22Rv1 (cell line): ENCODE results near the gene TRERF1.

ENCODE experiments used
- H3K27ac ChIP-seq: fragments of 450-650 bp; 2 replicates; pipeline ENCODE4 v1.5.1; 2017
- ZFX ChIP-seq: fragments of 450-650 bp; IDR thresholded peaks from 2 replicates; pipeline ENCODE4 v1.6.1; 2017; ENCODE audit warnings: antibody characterized with exemption, borderline replicate concordance
- TF ChIP-seq, protein P1 (sequence below): fragments of 450-650 bp; IDR thresholded peaks from 2 replicates; pipeline ENCODE4 v1.5.1; 2017; ENCODE audit warnings: mild to moderate bottlenecking

Gene TRERF1

DNA sequence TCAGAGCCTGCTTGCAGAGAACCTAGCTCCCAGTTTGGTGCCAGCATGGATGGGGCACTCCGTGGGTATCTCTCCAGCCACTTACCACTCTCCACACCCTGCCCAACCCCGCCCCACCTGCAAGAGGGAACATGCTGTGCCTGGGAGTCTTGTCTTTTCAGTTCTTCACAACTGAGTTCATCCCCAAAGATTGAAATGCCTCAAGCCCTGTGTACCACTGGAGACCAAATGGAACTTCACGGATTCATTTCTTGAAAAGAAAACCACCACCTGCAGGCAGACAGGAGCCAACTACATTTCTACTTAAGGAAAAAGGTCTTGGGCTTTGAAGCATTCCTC lies 50.1 kb downstream of the TRERF1 start:
- TF ChIP-seq, protein P1, sequence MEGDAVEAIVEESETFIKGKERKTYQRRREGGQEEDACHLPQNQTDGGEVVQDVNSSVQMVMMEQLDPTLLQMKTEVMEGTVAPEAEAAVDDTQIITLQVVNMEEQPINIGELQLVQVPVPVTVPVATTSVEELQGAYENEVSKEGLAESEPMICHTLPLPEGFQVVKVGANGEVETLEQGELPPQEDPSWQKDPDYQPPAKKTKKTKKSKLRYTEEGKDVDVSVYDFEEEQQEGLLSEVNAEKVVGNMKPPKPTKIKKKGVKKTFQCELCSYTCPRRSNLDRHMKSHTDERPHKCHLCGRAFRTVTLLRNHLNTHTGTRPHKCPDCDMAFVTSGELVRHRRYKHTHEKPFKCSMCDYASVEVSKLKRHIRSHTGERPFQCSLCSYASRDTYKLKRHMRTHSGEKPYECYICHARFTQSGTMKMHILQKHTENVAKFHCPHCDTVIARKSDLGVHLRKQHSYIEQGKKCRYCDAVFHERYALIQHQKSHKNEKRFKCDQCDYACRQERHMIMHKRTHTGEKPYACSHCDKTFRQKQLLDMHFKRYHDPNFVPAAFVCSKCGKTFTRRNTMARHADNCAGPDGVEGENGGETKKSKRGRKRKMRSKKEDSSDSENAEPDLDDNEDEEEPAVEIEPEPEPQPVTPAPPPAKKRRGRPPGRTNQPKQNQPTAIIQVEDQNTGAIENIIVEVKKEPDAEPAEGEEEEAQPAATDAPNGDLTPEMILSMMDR: no peak
- no peak for TF ChIP-seq ZFX
- no peak overlapping the region for H3K27ac ChIP-seq

DNA sequence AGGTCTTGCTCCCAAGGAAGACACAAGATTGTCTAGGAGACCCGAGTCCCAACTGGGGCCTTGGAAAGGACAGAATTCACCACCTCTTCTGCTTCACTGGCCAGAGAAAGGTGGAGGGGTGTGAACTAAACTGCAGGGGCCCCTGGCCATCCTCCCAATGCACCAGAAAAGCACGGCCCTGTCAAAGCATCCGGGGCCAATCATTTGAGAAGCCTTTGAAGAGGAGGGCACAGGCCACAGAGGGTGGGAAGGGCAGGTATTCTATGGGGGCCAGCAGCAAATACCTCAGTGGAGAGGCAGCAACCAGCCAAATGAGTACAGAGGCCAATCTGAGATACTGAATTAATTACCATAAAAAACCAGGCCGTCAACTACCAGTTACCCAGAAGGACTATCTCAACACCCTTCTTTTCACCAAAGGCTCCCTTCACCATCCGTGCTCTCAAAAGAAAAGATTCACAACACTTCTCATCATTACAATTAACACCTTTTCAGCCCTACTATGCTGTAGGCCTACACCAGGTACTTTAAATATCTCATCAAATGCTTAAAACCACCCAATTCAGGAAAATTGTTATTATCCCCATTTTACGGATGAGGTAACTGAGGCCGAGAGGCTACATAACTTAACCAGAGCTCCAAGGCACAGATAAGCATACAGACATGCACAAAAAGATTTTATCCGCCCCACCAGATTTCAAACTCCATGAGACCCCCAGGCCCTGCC lies 50.7 kb downstream of the TRERF1 start:
- TF ChIP-seq, protein P1: no peak
- TF ChIP-seq ZFX: no peak
- no peak overlapping the region for H3K27ac ChIP-seq

DNA sequence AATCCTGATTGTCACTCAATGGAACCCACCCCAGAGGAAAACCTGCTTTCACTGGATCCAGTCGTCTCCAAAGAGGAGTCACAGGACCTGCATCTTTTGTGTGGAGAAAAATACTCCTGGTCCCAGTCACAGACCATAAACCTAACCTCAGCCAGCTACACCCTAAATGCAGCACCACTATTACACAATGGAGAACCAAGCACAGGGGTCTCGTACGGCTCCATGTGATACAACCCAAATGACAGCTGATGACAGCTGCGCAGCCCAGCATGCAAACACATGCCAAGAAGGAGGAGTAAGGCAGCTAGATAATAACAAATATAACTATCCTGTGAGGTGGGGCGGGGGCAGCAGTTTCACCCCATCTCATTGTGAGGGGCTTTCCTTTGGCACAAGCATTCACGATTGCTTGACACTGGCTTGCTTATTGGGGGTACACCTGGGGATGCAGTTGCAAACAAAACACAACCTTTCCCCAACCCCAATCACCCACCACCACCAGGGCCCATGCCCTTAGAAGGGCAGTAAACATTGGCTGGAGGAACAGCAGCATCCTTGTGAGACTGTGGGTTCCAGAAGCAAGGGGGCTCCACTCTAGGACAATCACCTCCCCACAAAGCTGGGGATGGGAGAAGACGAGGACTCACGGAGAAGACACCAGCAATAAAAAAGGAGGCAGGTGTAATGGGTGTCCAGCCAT lies 51.5 kb downstream of the TRERF1 start:
- no peak overlapping the region for H3K27ac ChIP-seq
- no peak for TF ChIP-seq ZFX
- TF ChIP-seq, protein P1: no peak

DNA sequence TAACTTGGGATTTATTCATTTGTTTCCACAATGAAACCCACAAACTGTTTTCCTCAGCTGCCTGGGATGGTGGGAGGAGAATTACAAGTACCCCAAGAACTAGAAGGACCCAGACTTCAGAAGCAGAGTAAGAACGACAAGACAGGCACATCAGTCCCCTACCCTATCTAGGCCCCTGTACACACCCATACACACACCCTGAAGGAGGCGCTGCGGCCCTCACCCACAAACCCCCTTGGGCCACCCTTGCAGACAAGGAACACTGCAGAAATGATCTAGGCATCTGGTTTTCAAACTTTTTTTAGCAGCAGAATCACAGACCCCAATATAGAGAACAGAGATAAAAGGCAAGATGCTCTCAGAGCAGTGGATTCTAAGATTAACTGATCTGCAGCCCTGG lies 55.0 kb downstream of the TRERF1 start:
- H3K27ac ChIP-seq: no peak overlapping the region
- TF ChIP-seq ZFX: no peak
- TF ChIP-seq, protein P1: no peak

DNA sequence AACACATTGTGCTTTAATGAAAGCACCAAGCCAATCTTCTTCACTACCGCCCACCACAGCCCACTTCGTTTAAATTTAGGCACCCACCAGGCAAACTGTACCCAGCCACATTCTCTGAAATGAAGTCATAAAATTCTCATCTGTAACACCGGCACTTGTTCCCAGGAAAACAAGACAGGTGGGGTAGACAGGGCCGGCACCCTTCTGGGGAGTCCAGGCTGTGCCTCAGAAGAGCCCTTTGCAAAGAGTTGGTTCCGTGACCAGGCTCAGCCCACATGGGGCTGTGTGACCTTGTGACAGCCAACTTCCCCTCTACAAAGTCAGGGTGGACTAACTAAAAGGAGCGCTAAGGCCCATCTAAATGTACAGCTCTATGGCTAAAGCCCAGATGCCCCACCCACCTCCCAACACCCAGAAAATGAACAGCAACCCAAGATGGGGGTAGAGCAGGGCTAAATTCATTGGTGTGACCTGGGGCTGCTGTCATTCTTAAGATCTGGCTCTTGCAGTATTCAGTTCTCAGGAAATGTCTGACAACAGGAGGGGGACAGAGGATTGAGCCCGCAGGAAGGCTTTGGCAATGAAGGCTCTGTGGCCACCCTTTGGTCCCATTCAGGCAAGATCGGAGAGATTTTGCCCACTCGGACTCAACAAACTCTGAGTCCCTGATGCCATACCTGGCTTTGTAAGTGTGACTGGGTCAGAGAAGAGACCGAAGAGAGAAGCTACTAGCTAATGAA lies 56.7 kb downstream of the TRERF1 start:
- H3K27ac ChIP-seq: no peak overlapping the region

DNA sequence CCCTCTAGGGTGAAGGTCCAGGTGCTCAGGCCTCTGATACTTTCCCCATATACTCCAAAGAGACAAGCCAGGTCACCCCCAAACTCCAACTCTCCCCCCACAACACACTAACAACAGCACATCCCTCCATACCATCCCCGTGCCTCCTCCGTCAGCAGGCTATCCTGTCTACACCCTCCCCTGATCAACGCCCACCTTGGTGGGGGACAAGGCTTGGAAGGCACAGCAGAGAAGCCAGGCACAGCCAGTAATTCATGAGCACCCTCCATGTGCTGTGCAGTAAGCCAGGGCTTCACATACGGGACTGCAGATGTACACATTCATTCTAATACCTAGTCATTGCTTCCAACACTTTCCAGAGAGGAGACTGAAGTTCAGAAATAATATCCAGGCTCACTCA lies 57.6 kb downstream of the TRERF1 start:
- TF ChIP-seq, protein P1: no peak
- no peak for TF ChIP-seq ZFX
- H3K27ac ChIP-seq: no peak overlapping the region

More for the DNA sequence above, 56.7 kb downstream of the TRERF1 start:
- TF ChIP-seq, protein P1: no peak
- TF ChIP-seq ZFX: no peak

DNA sequence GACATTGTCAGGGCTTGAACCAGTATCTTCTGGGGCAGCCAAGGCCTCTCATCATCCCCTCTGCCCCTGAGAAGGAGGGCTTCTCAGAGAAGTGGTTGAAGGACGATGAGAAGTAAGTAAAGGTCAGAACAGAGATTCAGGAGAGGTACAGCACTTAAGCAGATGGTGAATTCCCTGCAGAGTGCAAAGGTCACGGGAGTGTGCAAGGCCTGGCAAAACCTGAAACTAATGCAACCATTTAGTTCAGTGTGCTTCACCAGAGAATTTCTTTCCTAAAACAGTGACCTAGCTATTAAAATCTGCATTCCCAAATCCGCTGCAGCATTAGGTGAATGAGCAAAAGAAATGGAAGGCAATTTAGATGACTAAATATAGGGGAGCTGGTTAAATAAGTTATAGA lies 58.4 kb downstream of the TRERF1 start:
- TF ChIP-seq, protein P1: no peak
- no peak for TF ChIP-seq ZFX
- no peak overlapping the region for H3K27ac ChIP-seq
